ENCODE results near the gene KCNQ2. TPM values are rescaled to one million over a fixed set of nuclear protein-coding genes. Genes with fewer than 3 reads are reported as not detected.

KCNQ2 gene
- total RNA-seq, 1 experiment from 2014 or later, result 6.2 TPM

- in situ Hi-C loops (cut with HindIII; ENCODE audit: low pct_unique_long_range_greater_than_20kb, low sequenced_read_pairs), result no loop called here
- no peak for DNase-seq (ENCODE audit: low read depth, low spot score)
Measured at GRCh38 chr20:63418617-63419016, 53.8 kb downstream of the KCNQ2 start.

GRCh38 chr20:63417738-63418120 lies 54.7 kb downstream of the KCNQ2 start:
- in situ Hi-C loops (cut with HindIII; ENCODE audit: low pct_unique_long_range_greater_than_20kb, low sequenced_read_pairs), result no loop called here

DNA sequence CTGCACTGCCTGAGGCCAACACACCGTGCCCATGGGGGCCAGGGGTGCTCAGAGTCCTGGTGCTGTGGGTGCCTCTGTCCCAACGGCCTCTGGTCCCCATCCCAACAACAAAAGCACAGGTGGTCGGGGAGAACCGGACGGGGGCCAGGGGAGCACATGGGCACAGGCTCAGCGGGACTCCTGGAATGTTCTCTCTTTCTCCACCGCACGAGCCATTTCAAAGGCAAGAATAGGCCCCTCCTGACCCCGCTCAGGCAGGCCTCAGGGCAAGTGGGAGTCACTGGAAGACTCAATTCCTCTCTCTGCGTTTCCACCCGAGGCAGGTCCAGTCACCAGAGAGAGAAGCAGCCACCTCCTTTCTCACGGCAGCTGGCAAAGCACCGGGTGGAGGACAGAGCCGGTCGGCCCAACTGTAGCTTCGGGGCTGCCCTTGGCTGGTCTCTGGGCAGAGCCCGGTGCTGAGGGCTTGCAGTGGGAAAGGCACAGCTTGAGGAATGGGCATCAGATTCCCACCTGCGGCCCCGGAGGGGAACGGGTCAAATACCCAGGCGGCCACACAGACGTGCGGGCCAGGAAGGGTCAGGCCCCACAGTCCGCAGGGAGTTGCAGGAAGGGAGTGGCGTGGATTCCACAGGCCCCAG lies 55.2 kb downstream of the KCNQ2 start:
- in situ Hi-C loops (cut with HindIII; ENCODE audit: low pct_unique_long_range_greater_than_20kb, low sequenced_read_pairs), result no loop called here

More at GRCh38 chr20:63417738-63418120, 54.7 kb downstream of the KCNQ2 start:
- DNase-seq (ENCODE audit: low read depth, low spot score), result no peak

GRCh38 chr20:63416631-63417030 lies 55.8 kb downstream of the KCNQ2 start:
- in situ Hi-C loops (cut with HindIII; ENCODE audit: low pct_unique_long_range_greater_than_20kb, low sequenced_read_pairs), result no loop called here
- no peak for DNase-seq (ENCODE audit: low read depth, low spot score)

More for the DNA sequence above, 55.2 kb downstream of the KCNQ2 start:
- DNase-seq (ENCODE audit: low read depth, low spot score), result no peak

- in situ Hi-C loops (cut with HindIII; ENCODE audit: low pct_unique_long_range_greater_than_20kb, low sequenced_read_pairs), result no loop called here
- no peak for DNase-seq (ENCODE audit: low read depth, low spot score)
Measured at GRCh38 chr20:63415647-63416391, 56.6 kb downstream of the KCNQ2 start.

DNA sequence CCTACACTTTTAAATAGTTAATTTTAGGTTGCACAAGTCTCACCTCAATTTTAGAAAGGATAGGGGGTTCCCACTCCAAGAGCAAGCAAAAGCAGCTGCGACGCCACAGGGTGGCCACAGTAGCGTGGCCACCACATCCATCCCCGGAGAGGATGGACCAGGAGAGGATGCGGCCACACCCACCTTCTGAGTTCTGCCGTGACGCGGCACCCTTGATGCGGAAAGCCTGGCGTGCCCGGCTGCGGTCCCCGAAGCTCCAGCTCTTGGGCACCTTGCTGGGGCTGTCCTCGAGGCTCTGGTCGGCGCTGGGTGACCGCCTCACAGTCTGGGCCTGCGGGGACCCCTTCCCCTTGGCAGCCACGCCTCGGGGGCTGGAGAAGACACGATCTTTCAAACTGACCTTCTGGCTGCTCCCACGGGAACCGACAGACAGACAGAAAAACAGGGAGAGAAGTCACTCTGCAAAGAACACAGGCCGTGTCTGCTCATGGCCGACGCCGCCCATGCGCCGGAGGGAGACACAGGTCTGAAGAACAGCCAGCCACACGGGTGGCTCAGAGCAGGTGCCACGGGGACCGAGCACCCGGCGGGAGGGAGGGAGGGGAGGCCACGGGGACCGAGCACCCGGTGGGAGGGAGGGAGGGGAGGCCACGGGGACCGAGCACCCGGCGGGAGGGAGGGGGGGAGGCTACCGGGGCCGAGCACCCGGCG lies 57.6 kb downstream of the KCNQ2 start:
- in situ Hi-C loops (cut with HindIII; ENCODE audit: low pct_unique_long_range_greater_than_20kb, low sequenced_read_pairs), result no loop called here
- DNase-seq (ENCODE audit: low read depth, low spot score), result no peak

GRCh38 chr20:63413963-63414684 lies 58.3 kb downstream of the KCNQ2 start:
- in situ Hi-C loops (cut with HindIII; ENCODE audit: low pct_unique_long_range_greater_than_20kb, low sequenced_read_pairs), result no loop called here
- DNase-seq (ENCODE audit: low read depth, low spot score), result no peak

GRCh38 chr20:63413323-63413722 lies 59.1 kb downstream of the KCNQ2 start:
- in situ Hi-C loops (cut with HindIII; ENCODE audit: low pct_unique_long_range_greater_than_20kb, low sequenced_read_pairs), result no loop called here
- no peak for DNase-seq (ENCODE audit: low read depth, low spot score)

DNA sequence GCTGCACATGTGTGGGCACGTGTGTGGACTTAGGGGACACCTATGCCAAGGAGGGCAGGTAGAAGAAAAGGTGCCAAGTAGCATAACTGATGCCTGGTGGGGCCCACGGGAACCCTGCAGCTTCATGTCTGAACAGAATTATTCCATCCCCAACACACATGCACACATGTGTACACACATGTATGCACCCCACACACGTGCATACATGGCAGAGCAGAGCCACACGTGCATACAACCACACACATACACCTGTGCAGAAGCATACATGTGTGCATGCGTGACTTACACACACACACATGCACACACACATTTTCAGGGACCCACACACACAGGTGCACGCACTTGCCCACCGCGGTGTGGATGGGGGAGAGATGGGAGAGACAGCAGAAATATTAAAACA lies 59.6 kb downstream of the KCNQ2 start:
- in situ Hi-C loops (cut with HindIII; ENCODE audit: low pct_unique_long_range_greater_than_20kb, low sequenced_read_pairs), result no loop called here
- no peak for DNase-seq (ENCODE audit: low read depth, low spot score)

DNA sequence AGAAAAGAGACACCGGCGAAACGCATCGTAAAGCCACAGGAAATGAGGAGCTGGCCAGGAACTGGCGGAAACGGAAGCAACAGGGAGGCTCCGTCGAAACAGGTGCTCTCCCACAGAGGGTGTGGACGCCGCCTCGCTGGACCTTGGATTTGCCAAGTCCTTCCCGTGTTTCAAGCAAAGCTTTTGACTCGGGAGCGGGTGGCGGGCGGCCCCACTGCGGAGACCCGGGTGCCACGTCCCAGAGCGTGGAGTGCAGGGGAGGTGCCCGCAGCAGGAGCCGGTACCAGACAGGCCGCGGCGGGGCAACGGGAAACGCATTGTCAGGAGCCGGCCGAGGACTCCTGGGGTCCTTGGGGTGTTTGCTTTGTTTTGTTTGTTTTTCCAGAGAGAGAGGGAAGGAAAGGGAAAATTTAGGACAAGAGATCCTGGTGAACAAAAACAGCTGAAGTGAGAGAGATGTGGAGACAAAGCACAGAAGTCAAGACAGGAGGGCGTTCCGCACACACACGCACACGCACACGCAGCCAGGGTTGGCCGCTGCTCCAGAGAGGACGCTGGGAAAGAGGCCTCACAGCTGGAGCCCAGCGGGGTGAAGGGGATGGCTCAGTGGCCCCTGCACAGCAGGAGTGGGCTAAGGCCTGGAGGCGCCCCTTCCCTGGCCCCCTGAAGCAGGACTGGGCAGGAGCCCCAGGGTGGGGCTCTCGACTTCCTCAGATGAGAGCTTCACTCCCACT lies 60.4 kb downstream of the KCNQ2 start:
- in situ Hi-C loops (cut with HindIII; ENCODE audit: low pct_unique_long_range_greater_than_20kb, low sequenced_read_pairs), result no loop called here
- DNase-seq (ENCODE audit: low read depth, low spot score), result no peak

DNA sequence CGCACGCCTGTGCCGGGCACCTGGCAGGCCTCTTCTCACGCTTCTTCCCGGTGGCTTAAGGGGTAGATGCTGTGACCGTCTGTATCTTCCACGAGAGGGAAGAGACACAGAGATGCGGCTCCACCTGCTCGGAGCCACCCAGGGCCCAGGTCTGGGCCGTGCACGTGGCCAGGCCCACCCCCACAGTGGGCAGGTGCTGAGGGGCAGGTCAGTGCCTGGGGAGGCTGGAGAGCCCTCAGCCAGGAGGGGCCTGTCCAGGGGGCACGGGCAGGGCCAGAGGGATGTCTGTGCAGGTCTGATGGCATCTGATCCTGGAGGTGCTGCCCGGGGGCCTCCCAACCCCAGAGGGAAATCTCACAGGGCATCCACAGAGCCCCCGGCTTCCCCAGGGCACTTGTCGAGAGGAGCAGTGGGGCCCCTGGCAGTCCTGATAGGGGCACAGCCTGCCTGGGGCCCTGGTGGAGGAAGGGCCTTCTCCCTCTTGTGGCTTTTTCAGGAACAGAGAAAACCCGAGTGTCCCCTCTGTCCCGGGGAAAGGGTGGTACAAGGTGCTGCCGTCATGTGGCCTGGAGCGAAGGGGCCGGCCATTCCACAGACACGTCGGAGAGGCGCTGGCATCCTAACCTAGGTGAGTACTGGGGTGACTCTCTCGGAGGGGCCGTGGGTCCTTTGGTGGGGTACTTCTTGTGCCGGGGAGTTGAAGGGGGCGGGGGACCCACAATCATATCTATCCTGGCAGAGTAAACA lies 61.1 kb downstream of the KCNQ2 start:
- DNase-seq (ENCODE audit: low read depth, low spot score), result no peak
- in situ Hi-C loops (cut with HindIII; ENCODE audit: low pct_unique_long_range_greater_than_20kb, low sequenced_read_pairs), result no loop called here

DNA sequence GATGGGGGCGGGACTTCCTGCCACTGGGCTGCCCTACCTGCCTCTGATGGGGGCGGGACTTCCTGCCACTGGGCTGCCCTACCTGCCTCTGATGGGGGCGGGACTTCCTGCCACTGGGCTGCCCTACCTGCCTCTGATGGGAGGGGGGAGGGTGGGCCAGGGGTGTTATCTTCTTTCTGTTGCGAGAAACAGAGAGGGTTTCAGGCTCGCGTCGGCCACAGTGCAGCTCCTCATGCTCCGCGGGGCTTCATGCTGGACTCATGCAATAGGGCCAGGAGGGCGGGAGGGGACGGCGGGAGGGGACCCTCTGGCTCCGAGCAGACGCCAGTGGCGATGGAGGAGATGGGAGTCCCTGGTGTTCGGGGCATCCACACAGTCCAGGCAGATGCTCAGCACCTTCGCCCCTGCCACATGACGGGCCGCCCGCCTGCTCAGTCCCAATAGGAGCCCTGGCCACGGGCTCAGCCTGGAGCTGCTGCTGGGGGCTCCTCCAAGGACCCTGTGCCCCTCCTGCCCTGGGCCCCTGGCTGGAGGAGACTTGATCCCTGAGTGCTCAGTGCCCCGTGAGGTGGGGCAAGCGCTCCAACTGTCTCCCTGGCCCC lies 62.5 kb downstream of the KCNQ2 start:
- DNase-seq (ENCODE audit: low read depth, low spot score), result no peak
- in situ Hi-C loops (cut with HindIII; ENCODE audit: low pct_unique_long_range_greater_than_20kb, low sequenced_read_pairs), result no loop called here

DNA sequence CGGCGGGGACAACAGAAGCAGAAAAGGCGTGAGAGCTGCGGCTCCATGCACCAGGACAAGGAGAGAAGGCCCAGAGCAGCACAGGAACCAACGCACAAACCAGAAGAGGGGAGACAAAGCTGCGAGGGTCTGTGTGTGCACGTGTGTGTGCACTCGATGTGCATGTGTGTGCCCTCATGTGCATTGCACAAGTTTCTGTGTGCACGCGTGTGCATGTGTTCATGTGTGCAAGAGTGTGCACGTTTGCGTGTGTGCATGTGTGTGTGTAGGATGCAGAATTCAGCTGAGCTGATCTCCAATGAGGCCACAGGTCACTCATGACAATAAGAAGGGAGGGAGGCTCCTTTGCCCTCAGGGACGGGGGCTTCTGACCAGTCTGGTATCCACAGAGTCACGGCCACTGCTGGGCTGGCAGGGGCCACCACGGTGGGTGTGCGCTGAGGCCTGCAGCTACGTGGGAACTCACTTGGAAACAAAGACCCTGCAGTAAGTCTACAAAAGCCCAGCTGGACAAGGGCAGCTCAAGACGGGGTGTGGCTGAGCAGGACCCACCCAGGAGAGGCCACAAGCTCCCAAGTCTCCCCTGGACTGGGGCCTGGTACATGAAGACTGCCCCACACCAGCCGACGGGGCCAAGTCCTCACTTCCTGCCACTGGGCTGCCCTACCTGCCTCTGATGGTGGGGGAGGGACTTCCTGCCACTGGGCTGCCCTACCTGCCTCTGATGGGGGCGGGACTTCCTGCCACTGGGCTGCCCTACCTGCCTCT lies 63.2 kb downstream of the KCNQ2 start:
- no peak for DNase-seq (ENCODE audit: low read depth, low spot score)
- in situ Hi-C loops (cut with HindIII; ENCODE audit: low pct_unique_long_range_greater_than_20kb, low sequenced_read_pairs), result no loop called here

- DNase-seq (ENCODE audit: low read depth, low spot score), result no peak
- in situ Hi-C loops (cut with HindIII; ENCODE audit: low pct_unique_long_range_greater_than_20kb, low sequenced_read_pairs), result no loop called here
Measured at GRCh38 chr20:63408684-63409046, 63.8 kb downstream of the KCNQ2 start.

GRCh38 chr20:63407928-63408683 lies 64.3 kb downstream of the KCNQ2 start:
- in situ Hi-C loops (cut with HindIII; ENCODE audit: low pct_unique_long_range_greater_than_20kb, low sequenced_read_pairs), result no loop called here

More at GRCh38 chr20:63407928-63408683, 64.3 kb downstream of the KCNQ2 start:
- no peak for DNase-seq (ENCODE audit: low read depth, low spot score)
